ENCODE results near the gene SHTN1. TPM values are rescaled to one million over a fixed set of nuclear protein-coding genes. Genes with fewer than 3 reads are reported as not detected.

SHTN1 gene
- total and polyA plus RNA-seq, 2 of the 4 experiments (the other 2 are of a cell fraction) = 0.54 to 2.3 TPM

- DNase-seq (no peak), ATAC-seq (ENCODE audit: low read depth) (no peak)
- no peak overlapping the region for H3K4me2 ChIP-seq (ENCODE audit: low read depth, low read length)
- H3K36me3 ChIP-seq (ENCODE audit: control insufficient read depth, insufficient read depth, low read length) = no peaks in the 10 kb centered on the region
- H2AK9ac ChIP-seq (replicated peaks; ENCODE audit: low read depth, low read length, poor library complexity) = no peak overlapping the region
- no peak overlapping the region for H2BK5ac ChIP-seq (ENCODE audit: low read depth, low read length, poor library complexity, severe bottlenecking)
- no TSS peak for BruUV-seq (replicated peaks)
- peaks cover 34% of the 10 kb centered on the region for H3K27me3 ChIP-seq (ENCODE audit: control insufficient read depth, insufficient read depth, low read length)
- H3K4me3 ChIP-seq (ENCODE audit: insufficient read depth, low read depth, low read length) = no peak overlapping the region
- in situ Hi-C loops (cut with MboI; ENCODE audit: low sequenced_read_pairs) (no loop called here), dilution Hi-C loops (cut with HindIII; ENCODE audit: low sequenced_read_pairs, unreplicated experiment) (no loop called here), intact Hi-C loops (cut with micrococcal nuclease) (loop anchor here (2.0 kb wide), 2 partner anchors 329 to 339 kb away; no protein-coding TSS in a partner anchor)
- no peak overlapping the region for H3K4ac ChIP-seq (ENCODE audit: low read depth, low read length)
- H3K9me1 ChIP-seq (ENCODE audit: insufficient read depth, low read length) = no peaks in the 10 kb centered on the region
- H2BK120ac ChIP-seq (ENCODE audit: low read depth, low read length) = no peak overlapping the region
- peak overlapping the region; percentile 13 for H2AFZ ChIP-seq (replicated peaks; ENCODE audit: low read length, poor library complexity)
- no peak overlapping the region for H3K56ac ChIP-seq (ENCODE audit: extremely low read depth, insufficient read depth, low read length)
- no peaks in the 10 kb centered on the region for H3K4me1 ChIP-seq (ENCODE audit: control insufficient read depth, insufficient read depth, low read length)
- ChIA-PET CTCF (no interaction called here), POLR2A (ENCODE audit: unreplicated experiment) (no interaction called here)
- H3K79me1 ChIP-seq (ENCODE audit: low read depth in 1 of 2, low read length in 2 of 2) = no peaks in the 10 kb centered on the region
- H3K14ac ChIP-seq (replicated peaks; ENCODE audit: low read depth, low read length) = no peak overlapping the region
- H3K9me3 ChIP-seq (ENCODE audit: control insufficient read depth, insufficient read depth, low read length) = no peaks in the 10 kb centered on the region
- no peak overlapping the region for H4K91ac ChIP-seq (ENCODE audit: insufficient read depth, low read depth, low read length)
- WGBS, 2 experiments (ENCODE audit: extremely low coverage in 2 of 2, insufficient read length in 1 of 2) = no CpG with 5 or more reads among the region's 4 CpGs
- H4K5ac ChIP-seq (ENCODE audit: low read depth, low read length) = no peak overlapping the region
- no peak overlapping the region for H3K18ac ChIP-seq (ENCODE audit: low read depth, low read length)
- H4K20me1 ChIP-seq (ENCODE audit: insufficient read depth, low read length) = no peaks in the 10 kb centered on the region
- H2AK5ac ChIP-seq (ENCODE audit: low read depth, low read length) = no peak overlapping the region
- no peak overlapping the region for H3K9ac ChIP-seq (ENCODE audit: low read depth, low read length)
- H3K27ac ChIP-seq (ENCODE audit: insufficient read depth, low read length) = no peak overlapping the region
- H4K8ac ChIP-seq (ENCODE audit: low read depth in 2 of 2, low read length in 2 of 2) = no peak overlapping the region
- H3K23ac ChIP-seq (ENCODE audit: low read depth, low read length) = no peak overlapping the region
- H2BK20ac ChIP-seq (ENCODE audit: low read depth, low read length) = no peak overlapping the region
- H2BK15ac ChIP-seq (ENCODE audit: low read depth, low read length) = no peak overlapping the region
- TF ChIP-seq MAFK (IDR thresholded peaks at IDR 0.05; ENCODE audit: low read depth, low read length) (no peak), BHLHE40 (IDR thresholded peaks at IDR 0.05; ENCODE audit: low read depth, low read length) (no peak), CHD1 (IDR thresholded peaks at IDR 0.05; ENCODE audit: low read depth, low read length) (no peak), POLR2A (IDR thresholded peaks at IDR 0.05; ENCODE audit: low read depth, low read length) (no peak), RAD21 (IDR thresholded peaks at IDR 0.05; ENCODE audit: low read length) (no peak), USF2 (IDR thresholded peaks at IDR 0.05; ENCODE audit: low read depth, low read length) (no peak), CTCF (conservative IDR thresholded peaks at IDR 0.05; ENCODE audit: low read depth, low read length) (no peak), MAZ (IDR thresholded peaks at IDR 0.05; ENCODE audit: borderline replicate concordance, low read depth, low read length) (no peak), MXI1 (IDR thresholded peaks at IDR 0.05; ENCODE audit: borderline replicate concordance, low read depth, low read length) (no peak), RCOR1 (IDR thresholded peaks at IDR 0.05; ENCODE audit: insufficient replicate concordance, low read length) (no peak), ELK1 (IDR thresholded peaks at IDR 0.05; ENCODE audit: borderline replicate concordance, low read depth, low read length) (no peak)
These were observed 168.9 kb downstream of the SHTN1 start for GRCh38 chr10:116836083-116836482.
